Transverse colon (tissue), 4 donors: ENCODE measurements around the gene LSAMP. TPM values are rescaled to one million over a fixed set of nuclear protein-coding genes. Genes with fewer than 3 reads are reported as not detected.
A peak's percentile ranks its signal among the peaks of the same experiment; 100 is the strongest.

Source experiments
- DNase-seq: peaks from one replicate; pipeline ENCODE4 v3.0.0-alpha.2; 2019
- H3K27ac ChIP-seq, 4 donors: fragments of 200-600 bp; sonication (generic); 2 replicates each; pipeline ENCODE4 v1.5.1; 2016 to 2018; ENCODE audit warnings: inconsistent platforms in 4 of 4
- H3K27me3 ChIP-seq: fragments of 200-600 bp; sonication (generic); 2 replicates; pipeline ENCODE4 v1.5.1; 2017; ENCODE audit warnings: inconsistent platforms
- H3K36me3 ChIP-seq, 4 donors: fragments of 200-600 bp; sonication (generic); 2 replicates each; pipeline ENCODE4 v1.5.1; 2017 to 2019; ENCODE audit warnings: inconsistent platforms in 4 of 4
- H3K4me1 ChIP-seq, 4 donors: fragments of 200-600 bp; sonication (generic); 2 replicates each; pipeline ENCODE4 v1.5.1; 2017 to 2020; ENCODE audit warnings: inconsistent platforms in 4 of 4
- H3K4me3 ChIP-seq, 4 donors: fragments of 200-600 bp; sonication (generic); 1 replicate in 1 of 4; 2 replicates in 3 of 4; pipeline versions ENCODE4 v1.5.1 to v1.6.1; 2017 to 2019; ENCODE audit warnings: inconsistent platforms in 4 of 4
- H3K9me3 ChIP-seq, 2 donors: fragments of 200-600 bp; sonication (generic); 2 replicates each; pipeline ENCODE4 v1.5.1; 2017 to 2019; ENCODE audit warnings: inconsistent platforms in 2 of 2
- CTCF ChIP-seq, 5 experiments: fragments of 200-600 bp in 3 of 5; fragments of 450-650 bp in 2 of 5; sonication (generic) in 3 of 5; IDR thresholded peaks; 1 replicate in 2 of 5; 2 replicates in 3 of 5; pipeline ENCODE4 v1.5.1; 2016 to 2017; ENCODE audit warnings: antibody characterized with exemption in 5 of 5, inconsistent platforms in 3 of 5, mild to moderate bottlenecking in 2 of 5, moderate library complexity in 1 of 5
- EP300 ChIP-seq: sonication (generic); formaldehyde crosslinking; IDR thresholded peaks from one replicate; pipeline ENCODE4 v1.6.1; 2017; ENCODE audit warnings: antibody characterized with exemption, low read depth
- POLR2A ChIP-seq: fragments of 450-650 bp; IDR thresholded peaks from one replicate; pipeline ENCODE4 v1.6.1; 2016; ENCODE audit warnings: antibody characterized with exemption, mild to moderate bottlenecking, moderate library complexity
- POLR2AphosphoS5 ChIP-seq, 3 donors: sonication (generic); formaldehyde crosslinking; IDR thresholded peaks; one replicate each; pipeline ENCODE4 v1.6.1; 2016; ENCODE audit warnings: antibody characterized with exemption in 3 of 3
- WGBS, 2 donors: methylation state at CpG; one replicate each; pipeline ENCODE4 v1.1.5; 2018; ENCODE audit warnings: low coverage in 1 of 2; 5-methylcytosine and 5-hydroxymethylcytosine counted together
- in situ Hi-C, 4 donors: fragments of 200-750 bp; cut with MboI; loops; one replicate each; pipeline versions ENCODE4 v1.15.0 to v1.15.1; 2017; ENCODE audit warnings: low sequenced_read_pairs in 3 of 4, low pct_ligation_motif_present in 1 of 4, low pct_unique_long_range_greater_than_20kb in 1 of 4
- intact Hi-C: fragments of 100-400 bp; cut with DNase I; formaldehyde crosslinking; loops from one replicate; pipeline ENCODE4 v1.15.1; 2023; ENCODE audit warnings: low total_unique reads
- total RNA-seq, 4 donors: library from RNA; depleted of rRNA; stranded (reverse); fragments of >200 nt; gene quantifications; one replicate each; pipeline ENCODE4 v1.1.0, GENCODE V29; 2016

LSAMP gene
- total RNA-seq, 4 donors from 2014 or later: 3.4 to 8.2 (median 5.4) TPM

GRCh38 chr3:116388867-116389385 lies 56.4 kb downstream of the LSAMP start:
- no peak overlapping the region for H3K4me3 ChIP-seq
- H3K27me3 ChIP-seq: no peaks in the 10 kb centered on the region
- H3K4me1 ChIP-seq: peaks cover 0 to 6% (median 0%) of the 10 kb centered on the region in 4 donors
- TF ChIP-seq POLR2A: no peak
- TF ChIP-seq CTCF (IDR thresholded peaks at IDR 0.05): no peak
- no peak for TF ChIP-seq EP300
- TF ChIP-seq POLR2AphosphoS5 (IDR thresholded peaks at IDR 0.05): no peak
- DNase-seq: no peak
- no peaks in the 10 kb centered on the region for H3K9me3 ChIP-seq
- H3K36me3 ChIP-seq: no peaks in the 10 kb centered on the region
- H3K27ac ChIP-seq: peak overlapping the region in 1 of 4 donors; percentile 24
- intact Hi-C loops: loop anchor here (10.0 kb wide), 1 partner anchor 1844 kb away; no protein-coding TSS in a partner anchor
- 31 to 32% methylated on average over 2 of the region's 2 CpGs for WGBS, 2 donors
- in situ Hi-C loops: no loop called here

GRCh38 chr3:116386168-116386567 lies 59.1 kb downstream of the LSAMP start:
- no peaks in the 10 kb centered on the region for H3K9me3 ChIP-seq
- no peak overlapping the region for H3K4me3 ChIP-seq
- TF ChIP-seq POLR2AphosphoS5 (IDR thresholded peaks at IDR 0.05) (no peak), CTCF (IDR thresholded peaks at IDR 0.05) (no peak), EP300 (no peak), POLR2A (no peak)
- DNase-seq: no peak
- in situ Hi-C loops: no loop called here
- WGBS, 2 donors: 76 to 89% methylated on average over 1 to 2 of the region's 2 CpGs
- H3K36me3 ChIP-seq: no peaks in the 10 kb centered on the region
- no peak overlapping the region for H3K27ac ChIP-seq
- H3K27me3 ChIP-seq: no peaks in the 10 kb centered on the region
- intact Hi-C loops: loop anchor here (10.0 kb wide), 1 partner anchor 1841 kb away; no protein-coding TSS in a partner anchor
- H3K4me1 ChIP-seq: peaks cover 0 to 6% (median 0%) of the 10 kb centered on the region in 4 donors

- intact Hi-C loops: loop anchor here (1.0 to 10.0 kb wide), 2 partner anchors 32 to 1840 kb away; no protein-coding TSS in a partner anchor
- no peak overlapping the region for H3K4me3 ChIP-seq
- in situ Hi-C loops: no loop called here
- no peaks in the 10 kb centered on the region for H3K9me3 ChIP-seq
- no peak for TF ChIP-seq EP300
- TF ChIP-seq POLR2A: no peak
- TF ChIP-seq POLR2AphosphoS5 (IDR thresholded peaks at IDR 0.05): no peak
- TF ChIP-seq CTCF (IDR thresholded peaks at IDR 0.05): no peak
- WGBS, 2 donors: 68 to 76% methylated on average over 2 of the region's 2 CpGs
- DNase-seq: no peak
- H3K27me3 ChIP-seq: no peaks in the 10 kb centered on the region
- no peak overlapping the region for H3K27ac ChIP-seq
- peaks cover 0 to 6% (median 0%) of the 10 kb centered on the region in 4 donors for H3K4me1 ChIP-seq
- H3K36me3 ChIP-seq: no peaks in the 10 kb centered on the region
Observed at GRCh38 chr3:116384717-116385116, 60.6 kb downstream of the LSAMP start.

- in situ Hi-C loops (no loop called here), intact Hi-C loops (no loop called here)
- no peaks in the 10 kb centered on the region for H3K36me3 ChIP-seq
- no peaks in the 10 kb centered on the region for H3K27me3 ChIP-seq
- WGBS, 2 donors: 22 to 66% methylated on average over 1 of the region's 1 CpG
- no peak overlapping the region for H3K4me3 ChIP-seq
- H3K27ac ChIP-seq: no peak overlapping the region
- DNase-seq: no peak
- TF ChIP-seq CTCF (IDR thresholded peaks at IDR 0.05) (no peak), EP300 (no peak), POLR2AphosphoS5 (IDR thresholded peaks at IDR 0.05) (no peak), POLR2A (no peak)
- H3K4me1 ChIP-seq: no peaks in the 10 kb centered on the region
- H3K9me3 ChIP-seq: no peaks in the 10 kb centered on the region
Observed at GRCh38 chr3:116378077-116378476, 67.2 kb downstream of the LSAMP start.
